Neutrophil (primary cell): ENCODE data around the gene GARIN1A.
"Not testable (repeated sequence)": the region's sequence is repeated elsewhere in the genome, so short reads cannot be mapped to it uniquely, and the experiment has no call there.

Experiments used
- H3K27ac ChIP-seq: fragments of 200-600 bp; sonication (generic); 2 replicates; pipeline ENCODE4 v1.5.1; 2016; ENCODE audit warnings: mild to moderate bottlenecking, moderate library complexity
- H3K27me3 ChIP-seq: fragments of 200-600 bp; sonication (generic); 2 replicates; pipeline ENCODE4 v1.6.0; 2016; ENCODE audit warnings: mild to moderate bottlenecking
- H3K36me3 ChIP-seq: fragments of 200-600 bp; sonication (generic); 2 replicates; pipeline ENCODE4 v1.5.1; 2017
- H3K4me1 ChIP-seq, 2 experiments: fragments of 200-600 bp in 1 of 2; sonication (generic) in 1 of 2; 1 replicate in 1 of 2; 2 replicates in 1 of 2; pipeline versions ENCODE4 v1.5.1 to v1.6.1; 2013 to 2016; ENCODE audit warnings: low read depth in 1 of 2, low read length in 1 of 2, mild to moderate bottlenecking in 1 of 2, moderate library complexity in 1 of 2; ENCODE audit not compliant: control insufficient read depth in 1 of 2, insufficient read depth in 1 of 2
- H3K4me3 ChIP-seq, 2 experiments: fragments of 200-600 bp in 1 of 2; sonication (generic) in 1 of 2; 1 replicate in 1 of 2; 2 replicates in 1 of 2; pipeline ENCODE4 v1.5.1; 2013 to 2016; ENCODE audit warnings: low read depth in 1 of 2, low read length in 1 of 2, mild to moderate bottlenecking in 1 of 2, moderate library complexity in 1 of 2
- H3K9me3 ChIP-seq: fragments of 200-600 bp; sonication (generic); 2 replicates; pipeline ENCODE4 v1.5.1; 2016
- CTCF ChIP-seq: fragments of 200-600 bp; sonication (generic); IDR thresholded peaks from 2 replicates; pipeline ENCODE4 v1.5.1; 2016; ENCODE audit warnings: antibody characterized with exemption

Gene GARIN1A

GRCh38 chr7:128687131-128687530, 15.0 kb downstream of the GARIN1A start:
- Histone ChIP-seq H3K4me3 (no peak overlapping the region), H3K27me3 (peaks cover 10% of the 10 kb centered on the region), H3K27ac (no peak overlapping the region), H3K9me3 (no peaks in the 10 kb centered on the region), H3K36me3 (no peaks in the 10 kb centered on the region), H3K4me1 (no peaks in the 10 kb centered on the region)
- no peak for TF ChIP-seq CTCF

- Histone ChIP-seq H3K36me3 (no peaks in the 10 kb centered on the region), H3K4me3 (no peak overlapping the region), H3K27ac (no peak overlapping the region), H3K4me1 (no peaks in the 10 kb centered on the region), H3K27me3 (peaks cover 10% of the 10 kb centered on the region), H3K9me3 (no peaks in the 10 kb centered on the region)
- no peak for TF ChIP-seq CTCF
Observed at GRCh38 chr7:128688492-128688891, 16.4 kb downstream of the GARIN1A start.

- not testable (repeated sequence) for H3K27ac ChIP-seq, H3K36me3 ChIP-seq, H3K9me3 ChIP-seq, H3K4me3 ChIP-seq, H3K4me1 ChIP-seq, H3K27me3 ChIP-seq
Observed at GRCh38 chr7:128689161-128689935, 17.3 kb downstream of the GARIN1A start.

GRCh38 chr7:128691227-128691626, 19.1 kb downstream of the GARIN1A start:
- no peak for TF ChIP-seq CTCF
- Histone ChIP-seq H3K36me3 (no peaks in the 10 kb centered on the region), H3K4me3 (no peak overlapping the region), H3K27me3 (peaks cover 23% of the 10 kb centered on the region), H3K27ac (no peak overlapping the region), H3K4me1 (no peaks in the 10 kb centered on the region), H3K9me3 (no peaks in the 10 kb centered on the region)

GRCh38 chr7:128692623-128693270, 20.7 kb downstream of the GARIN1A start:
- H3K27me3 ChIP-seq: peaks cover 38% of the 10 kb centered on the region

More at GRCh38 chr7:128692623-128693270, 20.7 kb downstream of the GARIN1A start:
- H3K4me3 ChIP-seq: no peak overlapping the region
- no peak overlapping the region for H3K27ac ChIP-seq
- no peaks in the 10 kb centered on the region for H3K36me3 ChIP-seq
- no peaks in the 10 kb centered on the region for H3K9me3 ChIP-seq
- H3K4me1 ChIP-seq: peaks cover 6 to 7% of the 10 kb centered on the region in 2 experiments
- no peak for TF ChIP-seq CTCF
